ENCODE data around the gene TESMIN.

TESMIN gene, protein sequence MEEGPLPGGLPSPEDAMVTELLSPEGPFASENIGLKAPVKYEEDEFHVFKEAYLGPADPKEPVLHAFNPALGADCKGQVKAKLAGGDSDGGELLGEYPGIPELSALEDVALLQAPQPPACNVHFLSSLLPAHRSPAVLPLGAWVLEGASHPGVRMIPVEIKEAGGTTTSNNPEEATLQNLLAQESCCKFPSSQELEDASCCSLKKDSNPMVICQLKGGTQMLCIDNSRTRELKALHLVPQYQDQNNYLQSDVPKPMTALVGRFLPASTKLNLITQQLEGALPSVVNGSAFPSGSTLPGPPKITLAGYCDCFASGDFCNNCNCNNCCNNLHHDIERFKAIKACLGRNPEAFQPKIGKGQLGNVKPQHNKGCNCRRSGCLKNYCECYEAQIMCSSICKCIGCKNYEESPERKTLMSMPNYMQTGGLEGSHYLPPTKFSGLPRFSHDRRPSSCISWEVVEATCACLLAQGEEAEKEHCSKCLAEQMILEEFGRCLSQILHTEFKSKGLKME

GRCh38 chr11:68751331-68751856, at the start of gene TESMIN:
TESMIN (minus strand) TSS chr11:68751520; CDS start chr11:68750660, 860 bp downstream.
- DNase-seq (ENCODE audit: low spot score) = peak; percentile 91

GRCh38 chr11:68798221-68798813, 47.0 kb upstream of the TESMIN start:
- DNase-seq (ENCODE audit: low spot score) = peak; percentile 66

GRCh38 chr11:68796801-68797200, 45.5 kb upstream of the TESMIN start:
- DNase-seq (ENCODE audit: low spot score) = no peak

DNA sequence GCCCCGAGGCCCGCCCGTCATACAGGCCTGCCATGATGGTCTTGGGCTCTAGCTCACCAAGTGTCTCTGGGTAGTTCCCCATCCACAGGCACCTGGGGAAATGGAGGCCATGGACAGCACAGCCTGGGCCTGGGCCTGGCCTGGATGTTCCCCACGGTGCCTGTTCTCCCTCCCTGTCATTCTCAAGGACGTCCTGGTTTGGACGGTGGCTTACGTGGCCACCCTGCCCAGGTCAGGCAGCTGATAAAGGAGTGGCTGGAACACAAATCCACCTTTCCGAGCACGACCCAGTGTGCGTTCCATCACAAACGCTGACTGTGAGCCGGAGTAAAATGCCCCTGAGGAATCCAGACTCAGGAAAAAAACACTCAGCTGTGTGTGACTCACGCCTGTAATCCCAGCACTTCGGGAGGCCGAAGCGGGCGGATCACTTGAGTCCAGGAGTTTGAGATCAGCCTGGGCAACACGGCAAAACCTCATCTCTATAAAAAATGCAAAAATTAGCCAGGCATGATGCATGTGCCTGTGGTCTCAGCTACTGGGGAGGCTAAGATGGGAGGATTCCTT, 41.2 kb upstream of the TESMIN start:
- no peak for DNase-seq (ENCODE audit: low spot score)

DNA sequence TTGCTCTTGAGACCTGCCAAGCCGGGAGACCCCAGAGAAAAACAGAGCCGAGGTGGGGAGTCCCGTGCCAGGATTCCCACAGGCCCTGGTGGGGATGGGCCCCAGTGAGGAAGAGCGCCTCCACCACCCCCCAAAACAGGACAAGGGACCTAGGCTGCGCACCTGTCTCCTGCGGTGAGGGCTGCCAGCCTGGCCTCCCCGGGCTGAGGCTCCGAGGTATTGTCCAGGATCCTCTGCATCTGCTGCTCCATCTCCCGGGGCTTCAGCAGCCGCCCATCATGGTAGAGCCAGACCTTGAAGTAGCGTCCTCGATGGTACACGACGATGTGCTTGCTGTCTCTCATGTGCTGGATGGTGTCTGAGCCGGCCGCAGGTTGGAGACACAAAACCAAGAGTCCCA, 33.3 kb upstream of the TESMIN start:
- DNase-seq (ENCODE audit: low spot score) = no peak

DNA sequence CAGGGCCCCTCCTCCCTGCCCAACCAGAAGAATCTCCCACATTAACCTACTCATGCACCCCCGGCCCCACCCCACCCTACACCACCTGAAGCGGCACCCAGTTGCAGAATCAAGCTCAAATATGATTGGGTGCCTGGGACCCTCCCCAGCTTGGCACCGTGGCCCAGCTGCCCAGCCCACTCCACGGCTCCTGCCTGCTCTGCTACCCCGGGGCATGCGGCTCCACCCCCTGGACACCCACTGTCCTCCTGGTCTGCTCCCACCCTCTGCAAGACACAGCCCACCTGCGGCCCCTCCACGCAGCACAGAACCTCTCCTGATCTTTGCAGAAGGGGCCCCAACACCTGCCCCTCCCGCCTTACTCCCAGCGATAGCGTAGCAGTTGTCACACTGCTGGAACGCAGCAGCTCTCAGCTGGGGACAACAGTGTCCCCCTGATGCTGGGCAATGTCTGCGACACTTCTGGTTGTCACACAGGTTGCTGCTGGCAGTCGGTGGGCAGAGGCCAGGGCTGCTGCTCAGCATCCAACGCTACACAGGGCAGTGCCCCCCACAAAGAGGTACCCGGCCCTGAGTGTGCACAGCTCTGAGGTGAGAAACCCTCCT, 32.0 kb upstream of the TESMIN start:
- no peak for DNase-seq (ENCODE audit: low spot score)

DNA sequence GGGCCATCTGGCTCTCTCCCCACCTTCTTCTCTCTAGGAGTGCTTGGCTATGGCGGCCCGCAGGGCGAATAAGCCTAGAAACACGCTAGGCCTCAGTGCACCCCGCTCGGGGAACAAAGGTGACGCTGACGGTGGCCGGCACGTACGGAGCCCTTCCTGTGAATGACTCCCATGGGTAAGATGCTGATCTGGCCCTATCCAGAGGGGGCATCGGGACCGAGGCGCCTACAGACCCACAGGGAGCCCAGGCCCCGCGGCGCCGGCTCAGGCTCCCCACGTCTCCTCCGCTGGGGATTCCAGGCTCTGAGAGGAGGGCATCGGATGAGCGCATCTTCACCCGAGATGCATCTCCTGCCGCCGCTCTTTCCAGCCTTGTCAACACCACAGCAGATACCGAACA, 31.4 kb upstream of the TESMIN start:
- no peak for DNase-seq (ENCODE audit: low spot score)

DNA sequence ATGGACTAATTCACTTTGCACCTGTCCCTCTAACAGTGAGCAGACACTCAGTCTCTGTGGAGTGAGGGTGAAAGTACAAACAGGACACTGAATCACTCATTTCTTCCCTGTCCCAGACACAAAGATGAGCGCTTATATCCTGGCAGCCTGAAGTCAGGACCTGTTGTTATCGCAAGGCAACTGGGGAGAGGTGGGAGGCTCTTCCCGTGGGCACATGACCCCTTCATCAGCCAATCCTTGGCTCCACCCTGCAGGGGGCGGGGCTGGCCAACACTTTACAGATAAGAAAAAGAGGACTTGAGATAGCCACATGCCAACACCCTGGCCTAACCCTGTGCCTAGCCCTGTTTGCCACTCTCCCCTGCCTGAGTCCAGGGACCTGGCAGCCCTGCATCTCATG, 29.5 kb upstream of the TESMIN start:
- DNase-seq (ENCODE audit: low spot score) = no peak

- no peak for DNase-seq (ENCODE audit: low spot score)
These were observed 26.9 kb upstream of the TESMIN start for GRCh38 chr11:68778205-68778604.

DNA sequence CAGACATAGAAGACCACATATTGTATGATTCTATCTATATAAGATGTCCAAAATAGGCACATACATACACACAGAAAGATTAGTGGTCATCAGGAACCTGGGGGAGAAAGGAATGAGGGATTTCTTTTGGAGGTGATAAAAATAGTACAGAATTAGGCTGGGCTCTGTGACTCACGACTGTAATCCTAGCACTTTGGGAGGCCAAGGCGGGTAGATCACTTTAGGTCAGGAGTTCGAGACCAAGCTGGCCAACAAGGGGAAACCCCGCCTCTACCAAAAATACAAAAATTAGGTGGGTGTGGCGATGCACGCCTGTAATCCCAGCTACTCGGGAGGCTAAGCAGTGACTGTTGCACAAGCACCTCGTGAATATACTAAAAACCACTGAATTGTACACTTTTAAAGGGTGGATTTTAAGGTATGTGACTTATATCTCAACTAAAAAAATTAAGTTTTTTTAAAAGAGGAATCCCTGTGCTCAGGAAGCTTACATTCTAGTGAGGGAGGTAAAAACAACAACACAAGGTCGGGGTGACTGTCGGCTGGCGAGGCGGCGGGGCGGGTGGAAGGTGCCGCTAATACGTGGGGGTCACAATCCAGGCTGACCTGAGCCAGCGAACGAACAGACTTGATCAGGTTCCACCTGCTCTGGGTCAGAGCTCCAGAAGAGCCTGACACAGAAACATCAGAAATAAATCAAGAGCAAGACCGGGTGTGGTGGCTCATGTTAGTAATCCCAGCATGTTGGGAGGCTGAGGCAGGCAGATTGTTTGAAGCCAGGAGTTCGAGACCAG, 25.3 kb upstream of the TESMIN start:
- no peak for DNase-seq (ENCODE audit: low spot score)

GRCh38 chr11:68775951-68776388, 24.6 kb upstream of the TESMIN start:
- no peak for DNase-seq (ENCODE audit: low spot score)

DNA sequence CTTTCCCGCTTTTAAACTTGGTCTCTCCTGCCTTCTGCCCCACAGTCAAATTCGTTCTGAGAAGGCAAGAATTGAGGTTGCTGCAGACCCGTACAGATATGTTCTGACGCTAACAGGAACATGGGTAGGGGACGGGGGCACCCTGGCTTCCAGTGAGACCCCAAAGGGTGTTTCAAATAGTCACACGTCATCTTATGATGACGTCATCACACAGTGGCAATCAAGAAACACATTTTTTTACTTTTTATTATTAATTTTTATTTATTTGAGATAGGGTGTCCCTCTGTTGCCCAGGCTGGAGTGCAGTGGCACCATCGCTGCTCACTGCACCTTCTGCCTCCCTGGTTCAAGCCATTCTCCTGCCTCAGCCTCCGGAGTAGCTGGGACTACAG, 22.9 kb upstream of the TESMIN start:
- no peak for DNase-seq (ENCODE audit: low spot score)

DNA sequence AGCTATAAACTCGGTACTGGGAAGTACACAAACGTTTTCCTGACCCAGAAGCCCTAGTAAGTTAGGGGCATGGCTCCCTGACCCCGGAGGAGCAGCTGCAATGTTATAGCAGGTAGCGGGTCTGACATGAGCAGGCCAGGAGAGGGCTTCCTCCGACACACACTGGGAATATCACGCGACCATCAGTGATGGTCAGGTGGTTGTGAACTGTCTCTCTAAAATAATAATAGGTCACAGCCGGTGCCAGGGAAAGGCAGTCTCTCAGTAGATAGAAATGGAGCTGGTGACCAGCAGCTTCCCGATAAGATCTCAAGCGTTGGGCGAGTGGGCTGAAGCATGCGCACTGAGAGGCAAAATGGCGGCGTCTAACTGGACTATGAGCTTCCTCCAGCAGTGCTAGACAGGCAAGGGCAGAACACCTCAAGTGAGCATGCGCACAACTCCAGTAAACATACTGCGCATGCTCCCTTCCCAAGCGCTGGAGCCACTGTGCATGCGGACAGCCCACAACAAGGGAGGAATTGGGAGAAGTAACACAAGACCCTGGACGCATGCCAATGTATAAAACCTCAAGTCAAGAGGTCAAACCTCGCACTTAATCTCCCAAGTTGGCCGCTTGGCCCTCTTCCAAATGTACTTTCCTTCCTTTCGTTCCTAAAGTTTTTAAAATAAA, 22.3 kb upstream of the TESMIN start:
- DNase-seq (ENCODE audit: low spot score) = no peak

DNA sequence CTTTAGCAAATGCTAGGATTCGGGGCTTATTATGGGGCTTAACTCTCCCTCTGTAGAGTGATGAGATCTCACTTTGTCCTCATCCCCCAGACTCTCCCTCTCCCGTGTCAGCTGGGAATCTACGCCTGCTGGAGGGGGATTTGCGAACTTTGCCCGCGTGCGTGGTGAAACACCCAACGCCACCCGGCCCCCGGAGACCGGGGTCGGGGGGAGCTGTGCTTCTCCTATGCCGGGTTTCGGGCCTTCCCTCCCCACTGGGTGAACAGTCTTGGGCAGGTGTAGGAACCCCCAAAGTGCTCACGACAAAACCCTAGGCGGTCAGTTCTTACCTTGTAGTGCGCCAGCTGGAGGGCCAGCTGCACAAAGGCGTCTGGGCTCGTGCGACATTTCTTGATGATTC, 21.6 kb upstream of the TESMIN start:
- no peak for DNase-seq (ENCODE audit: low spot score)

DNA sequence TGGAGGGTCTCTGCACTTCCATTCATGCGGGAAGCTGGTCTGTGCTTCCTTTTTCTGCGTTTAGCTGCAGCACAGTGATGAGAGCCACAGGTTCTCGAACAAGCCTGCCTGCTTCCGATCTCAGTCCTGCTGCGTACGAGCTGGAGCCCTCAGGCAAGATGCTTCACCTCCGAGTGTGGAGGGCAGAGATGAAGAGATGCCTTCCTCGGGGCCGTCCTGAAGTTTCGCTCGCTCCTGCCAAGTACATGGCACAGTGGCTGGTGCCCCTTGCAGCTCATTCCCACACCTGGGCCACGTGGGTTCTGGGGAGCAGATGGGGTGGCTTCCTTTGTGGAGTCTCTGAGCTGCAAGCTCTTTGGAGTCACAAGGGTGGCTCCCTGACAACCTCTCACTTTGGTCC, 19.5 kb upstream of the TESMIN start:
- DNase-seq (ENCODE audit: low spot score) = no peak

DNA sequence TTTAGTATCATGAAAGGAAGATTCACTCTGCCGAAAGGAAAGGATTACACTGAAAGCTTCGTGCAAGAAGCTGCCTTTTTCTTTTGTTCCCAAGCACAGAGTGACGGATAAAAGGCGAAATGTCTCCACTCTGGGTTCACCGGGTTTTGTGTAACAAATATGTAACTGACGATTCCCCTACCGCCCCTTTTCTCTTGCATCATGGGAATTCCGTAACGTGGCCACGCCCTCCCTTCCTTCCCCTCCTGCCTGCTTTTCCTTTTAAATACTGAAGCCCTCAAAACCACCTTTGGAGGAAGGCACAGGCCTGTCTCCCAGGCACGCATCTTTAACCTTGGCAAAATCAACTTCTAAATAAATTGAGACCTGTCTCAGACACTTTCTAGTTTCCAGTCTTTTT, 16.4 kb upstream of the TESMIN start:
- no peak for DNase-seq (ENCODE audit: low spot score)

DNA sequence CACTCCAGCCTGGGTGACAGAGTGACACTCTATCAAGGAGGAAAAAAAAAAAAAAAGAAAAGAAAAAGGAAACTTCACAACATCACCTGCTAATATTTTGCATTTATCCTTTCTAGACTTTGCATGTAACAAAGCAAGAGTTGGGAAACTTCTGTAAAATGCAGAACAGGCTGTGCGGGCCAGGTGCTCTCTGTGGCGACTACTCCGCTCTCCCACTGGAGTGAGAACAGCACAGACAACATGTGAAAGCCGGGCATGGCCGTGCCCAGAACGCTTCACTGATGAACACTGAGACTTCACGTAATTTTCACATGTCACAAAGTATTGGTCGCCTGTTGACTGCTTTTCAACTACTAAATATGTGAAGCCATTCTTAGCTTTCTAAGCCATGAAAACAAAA, 15.5 kb upstream of the TESMIN start:
- no peak for DNase-seq (ENCODE audit: low spot score)

DNA sequence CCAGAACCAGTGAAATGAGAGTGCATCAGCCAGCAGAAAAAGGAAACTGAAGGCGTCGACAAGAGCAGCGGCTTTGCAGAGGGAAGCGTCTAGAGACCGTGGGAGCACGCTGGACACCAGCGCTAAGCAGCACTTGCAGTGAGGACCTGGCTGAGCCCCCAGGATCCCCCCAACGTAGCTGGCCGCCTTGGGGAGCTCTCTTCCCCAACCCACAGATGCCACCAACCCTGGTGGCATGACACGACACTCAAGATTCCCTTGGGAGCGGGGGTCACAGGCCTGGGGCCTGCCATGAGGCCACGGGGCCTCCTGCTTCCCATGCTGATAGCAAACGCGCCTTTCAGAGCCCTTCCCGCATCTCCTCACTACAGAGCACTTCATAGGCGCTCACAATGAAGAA, 13.4 kb upstream of the TESMIN start:
- DNase-seq (ENCODE audit: low spot score) = no peak

DNA sequence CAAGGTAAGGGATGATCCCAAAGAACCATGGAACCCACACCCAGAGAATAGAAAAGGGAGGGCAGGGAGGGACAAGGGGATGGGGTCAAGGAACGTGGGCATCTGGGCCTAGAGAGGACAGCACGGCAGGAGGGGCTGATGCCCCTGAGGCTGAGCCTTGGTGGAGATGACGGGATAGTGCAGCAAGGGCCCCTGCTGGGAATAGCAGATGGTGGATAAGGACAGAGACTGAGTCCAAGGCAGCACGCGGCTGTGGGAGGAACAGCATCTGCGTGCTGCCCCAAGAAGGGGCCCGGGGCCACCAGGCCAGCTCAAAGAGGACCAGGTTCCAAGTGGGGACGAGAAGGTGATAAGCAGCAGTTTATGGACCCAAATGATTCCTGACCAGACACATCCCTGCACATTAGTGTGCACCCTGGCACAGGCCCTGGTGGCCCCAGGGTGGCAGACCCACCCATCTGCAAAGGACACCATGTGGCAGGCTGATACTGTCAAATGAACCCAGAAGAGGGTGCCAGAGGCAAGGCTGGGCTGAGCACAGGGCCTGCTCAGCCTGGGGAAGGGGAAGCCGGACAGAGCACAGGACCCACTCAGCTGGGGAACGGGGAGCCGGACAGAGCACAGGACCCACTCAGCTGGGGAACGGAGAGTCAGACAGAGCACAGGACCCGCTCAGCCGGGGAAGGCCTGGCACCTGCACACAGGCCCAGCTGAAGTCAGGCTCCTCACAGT, 12.8 kb upstream of the TESMIN start:
- DNase-seq (ENCODE audit: low spot score) = no peak

GRCh38 chr11:68763181-68763721, 11.9 kb upstream of the TESMIN start:
- DNase-seq (ENCODE audit: low spot score) = no peak
